ENCODE results near the gene LARGE1.

Gene LARGE1

GRCh38 chr22:33315117-33315516, 605.2 kb downstream of the LARGE1 start:
- intact Hi-C loops (cut with DNase I), result no loop called here
- no peak for DNase-seq

GRCh38 chr22:33314316-33314715, 606.0 kb downstream of the LARGE1 start:
- intact Hi-C loops (cut with DNase I), result no loop called here
- no peak for DNase-seq

DNA sequence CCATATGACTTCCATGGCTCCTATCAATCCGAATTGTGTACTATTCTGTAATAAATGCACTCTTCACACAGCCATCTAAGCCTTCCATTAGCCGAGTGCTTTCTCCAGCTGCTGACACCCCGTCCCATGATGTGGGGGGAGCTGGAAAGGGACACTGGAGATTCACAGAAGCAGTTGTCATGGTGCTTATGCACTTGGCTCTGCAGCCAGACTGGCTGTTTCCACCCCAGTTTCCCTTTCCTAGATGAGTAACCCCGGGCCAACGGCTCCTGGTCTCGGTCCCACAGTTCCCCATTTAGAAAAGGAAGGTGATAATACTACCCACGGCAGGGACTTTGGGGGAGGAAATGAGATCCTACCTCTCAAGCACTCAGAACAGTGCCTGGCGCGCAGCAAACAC, 617.2 kb downstream of the LARGE1 start:
- intact Hi-C loops (cut with DNase I), result loop anchor here (5.0 kb wide), 1 partner anchor 274 kb away; no protein-coding TSS in a partner anchor
- DNase-seq, result peak in 25 of 42 donors; percentile 3 to 65 (median 19)

DNA sequence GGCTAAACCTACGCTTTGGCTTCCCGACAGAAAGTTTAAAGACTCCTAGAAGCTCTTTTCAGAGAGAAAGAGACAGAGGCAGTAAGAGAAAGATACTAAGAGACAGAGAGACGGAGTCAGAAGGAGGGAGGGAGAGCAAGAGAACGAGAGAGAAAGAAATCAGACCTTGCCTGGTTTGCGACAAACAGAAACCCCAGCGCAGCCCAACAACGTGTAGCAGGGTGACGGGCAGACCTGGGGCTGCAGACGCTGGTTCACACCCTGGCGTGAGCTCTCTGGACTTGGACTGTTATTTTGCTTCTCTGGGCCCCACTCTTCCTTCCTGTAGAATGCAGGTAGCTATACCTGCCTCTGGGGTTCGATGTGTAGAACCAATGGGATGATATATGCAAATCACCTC, 617.7 kb downstream of the LARGE1 start:
- intact Hi-C loops (cut with DNase I), result loop anchor here (5.0 kb wide), 1 partner anchor 275 kb away; no protein-coding TSS in a partner anchor
- DNase-seq, result no peak

GRCh38 chr22:33302049-33302545, 618.2 kb downstream of the LARGE1 start:
- peak; percentile 82 to 95 (median 90) for DNase-seq
- intact Hi-C loops (cut with DNase I), result loop anchor here (5.0 kb wide), 1 partner anchor 275 kb away; no protein-coding TSS in a partner anchor

- intact Hi-C loops (cut with DNase I), result loop anchor here (5.0 kb wide), 1 partner anchor 277 kb away; no protein-coding TSS in a partner anchor
- DNase-seq, result no peak
Observed at GRCh38 chr22:33300165-33300564, 620.1 kb downstream of the LARGE1 start.

- peak in 7 of 42 donors; percentile 5 to 40 (median 15) for DNase-seq
- intact Hi-C loops (cut with DNase I), result no loop called here
Observed at GRCh38 chr22:33299245-33299956, 620.9 kb downstream of the LARGE1 start.

- DNase-seq, result peak in 11 of 42 donors; percentile 7 to 66 (median 31)
- intact Hi-C loops (cut with DNase I), result no loop called here
Observed at GRCh38 chr22:33296941-33297340, 623.3 kb downstream of the LARGE1 start.

GRCh38 chr22:33288078-33288477, 632.2 kb downstream of the LARGE1 start:
- no peak for DNase-seq
- intact Hi-C loops (cut with DNase I), result no loop called here

DNA sequence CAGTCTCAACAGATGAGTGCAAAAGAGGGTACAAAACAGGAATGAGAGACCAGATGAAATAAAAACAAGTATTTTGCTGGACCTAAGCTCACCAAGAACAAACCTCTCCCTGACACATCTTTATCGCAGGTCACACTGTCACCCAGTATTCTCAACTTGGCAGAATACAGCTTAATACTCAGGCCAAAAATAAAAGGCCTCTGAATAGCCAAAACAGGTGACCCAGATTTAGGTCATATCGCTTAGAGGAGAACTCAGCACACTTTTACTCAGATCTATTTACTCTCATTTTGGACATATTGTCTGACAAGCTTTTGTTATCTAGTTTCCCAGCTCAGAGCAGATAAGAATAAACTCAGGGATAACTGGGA, 645.2 kb downstream of the LARGE1 start:
- no peak for DNase-seq
- intact Hi-C loops (cut with DNase I), result no loop called here

- intact Hi-C loops (cut with DNase I), result no loop called here
- peak in 9 of 42 donors; percentile 7 to 54 (median 27) for DNase-seq
Observed at GRCh38 chr22:33274214-33275072, 645.8 kb downstream of the LARGE1 start.

DNA sequence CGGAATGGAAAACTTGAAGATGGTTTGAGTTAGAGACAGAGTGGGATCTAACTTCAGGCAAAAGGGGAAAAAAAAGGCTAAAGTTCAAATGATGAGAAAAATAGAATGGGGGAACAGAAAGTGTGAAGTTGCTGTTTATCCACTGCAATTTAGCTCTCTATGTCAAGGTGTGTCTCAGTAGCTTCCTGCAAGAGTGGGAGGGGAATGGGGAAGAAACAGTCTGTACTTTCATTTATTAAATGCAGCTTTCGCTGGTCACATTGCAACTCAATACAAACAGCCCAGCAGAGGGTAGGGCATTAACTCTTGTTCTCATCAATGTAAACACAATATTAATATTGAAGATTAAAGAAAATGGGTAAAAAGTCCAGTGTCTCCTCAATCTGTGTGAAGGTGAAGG, 647.4 kb downstream of the LARGE1 start:
- intact Hi-C loops (cut with DNase I), result no loop called here
- no peak for DNase-seq

DNA sequence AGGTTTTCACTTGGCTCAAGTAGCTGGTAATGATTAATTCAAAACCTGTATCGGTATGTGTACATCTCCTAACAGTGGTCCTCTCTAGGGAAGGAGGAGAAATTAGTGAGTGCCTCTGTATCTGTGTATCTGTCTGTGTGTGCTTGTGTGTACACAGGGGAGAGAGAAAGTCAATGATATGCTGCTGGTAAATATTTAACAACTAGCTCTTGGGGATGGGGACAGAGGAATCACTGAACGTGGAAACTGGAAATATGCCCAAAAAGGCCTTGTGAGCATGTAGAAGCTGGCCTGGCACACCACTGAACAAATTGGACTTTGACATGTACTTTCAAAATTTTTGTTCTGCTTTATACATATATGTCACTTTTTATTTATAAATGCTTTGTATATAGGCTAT, 648.1 kb downstream of the LARGE1 start:
- intact Hi-C loops (cut with DNase I), result no loop called here
- DNase-seq, result no peak

- DNase-seq, result peak in 41 of 42 donors; percentile 19 to 82 (median 49)
- intact Hi-C loops (cut with DNase I), result no loop called here
Observed at GRCh38 chr22:33271390-33272161, 648.7 kb downstream of the LARGE1 start.

DNA sequence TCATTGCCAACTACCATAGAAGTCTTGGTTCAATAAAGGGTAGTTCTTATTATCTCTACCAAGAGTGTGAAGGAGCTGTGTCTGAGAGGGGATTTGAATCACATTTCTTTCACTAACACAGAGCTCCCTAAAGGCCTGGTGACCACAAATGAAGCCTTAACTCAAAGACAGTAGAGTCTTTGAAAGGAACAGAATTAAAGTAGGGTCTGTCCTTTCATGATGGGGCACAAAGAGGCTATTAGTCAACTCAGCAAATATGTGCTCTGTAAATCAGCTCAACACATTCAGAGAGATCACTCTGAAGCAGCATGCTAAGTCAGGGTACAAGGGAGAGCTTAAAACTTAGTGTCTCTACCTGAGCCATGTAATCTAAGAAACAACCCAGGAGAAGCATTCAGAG, 649.7 kb downstream of the LARGE1 start:
- DNase-seq, result no peak
- intact Hi-C loops (cut with DNase I), result no loop called here

GRCh38 chr22:33261699-33262098, 658.6 kb downstream of the LARGE1 start:
- intact Hi-C loops (cut with DNase I), result no loop called here
- no peak for DNase-seq

- no peak for DNase-seq
- intact Hi-C loops (cut with DNase I), result no loop called here
Observed at GRCh38 chr22:33260498-33260897, 659.8 kb downstream of the LARGE1 start.

DNA sequence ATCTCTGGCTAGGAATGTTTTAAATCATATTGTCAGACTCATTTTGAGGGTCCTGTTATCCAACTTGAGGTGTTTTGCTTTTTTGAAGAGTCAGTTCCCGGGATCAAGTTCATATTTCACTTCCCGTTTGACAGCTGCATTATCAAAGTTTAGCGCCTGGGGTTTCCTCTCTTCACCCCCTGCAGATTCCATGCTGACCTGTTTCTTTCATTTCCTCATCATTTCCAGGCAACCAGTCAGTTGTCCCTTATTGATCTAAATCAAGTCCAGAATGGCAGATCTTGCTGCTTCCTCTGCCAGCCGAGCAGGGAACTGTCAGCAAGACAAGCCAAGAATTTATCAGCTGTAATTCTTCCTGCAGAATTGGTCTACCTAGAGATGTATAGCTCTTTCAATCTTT, 664.5 kb downstream of the LARGE1 start:
- intact Hi-C loops (cut with DNase I), result no loop called here
- DNase-seq, result peak in 1 of 42 donors; percentile 10

DNA sequence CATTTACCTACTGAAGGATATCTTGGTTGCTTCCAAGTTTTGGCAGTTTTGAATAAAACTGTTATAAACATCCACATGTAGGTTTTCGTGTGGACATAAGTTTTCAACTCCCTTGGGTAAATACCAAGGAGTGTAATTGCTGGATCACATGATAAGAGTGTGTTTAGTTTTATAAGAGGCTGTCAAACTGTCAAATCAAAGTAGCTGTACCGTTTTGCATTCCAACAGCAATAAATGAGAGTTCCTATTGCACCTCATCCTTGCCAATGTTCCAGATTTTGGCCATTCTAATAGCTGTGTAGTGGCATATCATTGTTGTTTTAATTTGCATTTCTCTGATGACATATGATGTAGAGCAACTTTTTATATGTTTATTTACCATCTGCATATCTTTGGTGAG, 671.3 kb downstream of the LARGE1 start:
- intact Hi-C loops (cut with DNase I), result no loop called here
- no peak for DNase-seq

All from head of caudate nucleus (tissue), 42 donors.